Naive thymus-derived CD4-positive, alpha-beta T cell (primary cell): ENCODE data around the gene PCGF5. TPM values are rescaled to one million over a fixed set of nuclear protein-coding genes. Genes with fewer than 3 reads are reported as not detected.

ENCODE experiments used
- ATAC-seq: fragments of 150-1000 bp; cut with Tn5 transposase; 2 replicates; pipeline ENCODE4 v1.10.0; 2021; ENCODE audit warnings: mild to moderate bottlenecking, moderate library complexity
- CTCF ChIA-PET: fragments of 350-600 bp; sonication (Branson Sonifier 250); formaldehyde crosslinking; loops from one replicate; lab custom pipeline; 2021; ENCODE audit warnings: antibody characterized with exemption; lab: Charles Lee
- POLR2A ChIA-PET: fragments of 350-600 bp; sonication (Branson Sonifier 250); formaldehyde crosslinking; loops from one replicate; lab custom pipeline; 2021; ENCODE audit warnings: antibody characterized with exemption, inconsistent platforms; lab: Charles Lee
- DNase-seq, 9 donors: peaks; one replicate each; pipeline versions ENCODE4 v3.0.0 to v3.0.0-alpha.2; 2020 to 2022; ENCODE audit warnings: mixed read lengths in 1 of 9
- H3K27ac ChIP-seq: one replicate; pipeline ENCODE4 v1.7.0; 2013; ENCODE audit warnings: mild to moderate bottlenecking, low read depth, low read length, moderate library complexity
- H3K27me3 ChIP-seq, 2 donors: one replicate each; pipeline ENCODE4 v1.7.0; 2013; ENCODE audit warnings: low read length in 2 of 2, mild to moderate bottlenecking in 2 of 2, moderate library complexity in 2 of 2; ENCODE audit not compliant: control insufficient read depth in 2 of 2, insufficient read depth in 2 of 2
- H3K36me3 ChIP-seq, 3 experiments: 1 replicate in 2 of 3; 2 replicates in 1 of 3; pipeline ENCODE4 v1.7.0; 2013; ENCODE audit warnings: low read length in 3 of 3, mild to moderate bottlenecking in 3 of 3, moderate library complexity in 1 of 3; ENCODE audit not compliant: insufficient read depth in 3 of 3, control insufficient read depth in 2 of 3
- H3K4me1 ChIP-seq, 2 donors: one replicate each; pipeline ENCODE4 v1.7.0; 2013; ENCODE audit warnings: low read length in 2 of 2, mild to moderate bottlenecking in 2 of 2, moderate library complexity in 1 of 2; ENCODE audit not compliant: control insufficient read depth in 2 of 2, insufficient read depth in 2 of 2
- H3K4me3 ChIP-seq: 2 replicates; pipeline ENCODE4 v1.7.0; 2013; ENCODE audit warnings: mild to moderate bottlenecking, low read length
- H3K9me3 ChIP-seq, 3 experiments: 1 replicate in 2 of 3; 2 replicates in 1 of 3; pipeline ENCODE4 v1.7.0; 2013; ENCODE audit warnings: low read length in 3 of 3; ENCODE audit not compliant: control insufficient read depth in 2 of 3
- H3K27ac Mint-ChIP-seq, 9 donors: one replicate each; pipeline ENCODE4 v1.8.0; 2020 to 2022; ENCODE audit warnings: mixed read lengths in 9 of 9, mild to moderate bottlenecking in 8 of 9, moderate library complexity in 5 of 9, inconsistent platforms in 2 of 9
- H3K27me3 Mint-ChIP-seq, 5 donors: one replicate each; pipeline ENCODE4 v1.8.0; 2021 to 2022; ENCODE audit warnings: mixed read lengths in 5 of 5, mild to moderate bottlenecking in 1 of 5
- H3K36me3 Mint-ChIP-seq, 5 donors: one replicate each; pipeline ENCODE4 v1.8.0; 2020 to 2022; ENCODE audit warnings: mixed read lengths in 5 of 5, mild to moderate bottlenecking in 3 of 5, inconsistent platforms in 1 of 5
- H3K4me1 Mint-ChIP-seq, 7 donors: one replicate each; pipeline ENCODE4 v1.8.0; 2020 to 2022; ENCODE audit warnings: mixed read lengths in 7 of 7, mild to moderate bottlenecking in 3 of 7, inconsistent platforms in 1 of 7
- H3K4me3 Mint-ChIP-seq, 10 donors: one replicate each; pipeline ENCODE4 v1.8.0; 2020 to 2022; ENCODE audit warnings: mild to moderate bottlenecking in 10 of 10, mixed read lengths in 10 of 10, moderate library complexity in 6 of 10, inconsistent platforms in 2 of 10
- H3K9me3 Mint-ChIP-seq, 11 donors: one replicate each; pipeline ENCODE4 v1.8.0; 2020 to 2022; ENCODE audit warnings: mixed read lengths in 11 of 11, mild to moderate bottlenecking in 4 of 11, inconsistent platforms in 1 of 11, moderate library complexity in 1 of 11
- intact Hi-C, 2 donors: fragments of 100-400 bp; cut with micrococcal nuclease; formaldehyde crosslinking; loops; one replicate each; pipeline ENCODE4 v1.15.1; 2023
- polyA plus RNA-seq, 2 donors: library from polyadenylated mRNA; unstranded; fragments of 300-500 nt; fragmentation: Illumina TruSeq; gene quantifications; one replicate each; pipeline ENCODE4 v1.2.3, GENCODE V29; 2021
- total RNA-seq, 6 experiments: library from RNA in 5 of 6; stranded (reverse) in 5 of 6; gene quantifications; 1 replicate in 5 of 6; 2 replicates in 1 of 6; pipeline ENCODE4 v1.2.3 and lab custom pipeline; 2021 to 2026

PCGF5 gene
- total and polyA plus RNA-seq, 7 experiments from 2014 or later = 41.2 to 69.9 (median 57.4) TPM

- no peak for ATAC-seq
- no peak for DNase-seq
- intact Hi-C loops = no loop called here
Observed at GRCh38 chr10:91271886-91272285, 51.4 kb downstream of the PCGF5 start.

GRCh38 chr10:91284486-91285090 is 64.1 kb downstream of the PCGF5 start:
- no peaks in the 10 kb centered on the region for H3K36me3 Mint-ChIP-seq
- H3K27me3 Mint-ChIP-seq = no peaks in the 10 kb centered on the region
- ChIA-PET POLR2A (no interaction called here), CTCF (interaction anchor here (1.9 kb wide), 1 partner anchor 14 kb away, joined by 7 read pairs; no protein-coding TSS in a partner anchor)
- H3K27ac ChIP-seq = no peak overlapping the region
- H3K4me1 ChIP-seq = no peaks in the 10 kb centered on the region
- H3K4me3 ChIP-seq = no peak overlapping the region
- H3K4me3 Mint-ChIP-seq = no peak overlapping the region
- intact Hi-C loops = no loop called here
- no peaks in the 10 kb centered on the region for H3K9me3 ChIP-seq
- no peaks in the 10 kb centered on the region for H3K9me3 Mint-ChIP-seq
- peaks cover 0 to 3% (median 0%) of the 10 kb centered on the region in 7 donors for H3K4me1 Mint-ChIP-seq
- peaks cover 0 to 3% (median 0%) of the 10 kb centered on the region in 3 experiments for H3K36me3 ChIP-seq
- DNase-seq (no peak), ATAC-seq (no peak)
- H3K27ac Mint-ChIP-seq = peak overlapping the region in 2 of 9 donors; percentile 3 to 49
- no peaks in the 10 kb centered on the region for H3K27me3 ChIP-seq

More at GRCh38 chr10:91271886-91272285, 51.4 kb downstream of the PCGF5 start:
- no peak overlapping the region for H3K4me3 ChIP-seq
- ChIA-PET CTCF (no interaction called here), POLR2A (no interaction called here)
- H3K27ac Mint-ChIP-seq = no peak overlapping the region
- no peaks in the 10 kb centered on the region for H3K27me3 Mint-ChIP-seq
- peaks cover 0 to 4% (median 0%) of the 10 kb centered on the region in 7 donors for H3K4me1 Mint-ChIP-seq
- no peaks in the 10 kb centered on the region for H3K27me3 ChIP-seq
- H3K4me1 ChIP-seq = no peaks in the 10 kb centered on the region
- H3K9me3 ChIP-seq = no peaks in the 10 kb centered on the region
- no peak overlapping the region for H3K27ac ChIP-seq
- H3K4me3 Mint-ChIP-seq = no peak overlapping the region
- peaks cover 0 to 1% (median 0%) of the 10 kb centered on the region in 11 donors for H3K9me3 Mint-ChIP-seq
- H3K36me3 ChIP-seq = peaks cover 0 to 18% (median 3%) of the 10 kb centered on the region in 3 experiments
- peaks cover 4 to 34% (median 11%) of the 10 kb centered on the region in 5 donors for H3K36me3 Mint-ChIP-seq

GRCh38 chr10:91286572-91286971 is 66.1 kb downstream of the PCGF5 start:
- Histone ChIP-seq H3K4me3 (no peak overlapping the region), H3K9me3 (no peaks in the 10 kb centered on the region), H3K27ac (no peak overlapping the region), H3K27me3 (no peaks in the 10 kb centered on the region), H3K36me3 (peaks cover 0 to 3% (median 0%) of the 10 kb centered on the region in 3 experiments), H3K4me1 (no peaks in the 10 kb centered on the region)
- H3K4me1 Mint-ChIP-seq = peaks cover 0 to 3% (median 0%) of the 10 kb centered on the region in 7 donors
- POLR2A ChIA-PET = no interaction called here
- H3K36me3 Mint-ChIP-seq = no peaks in the 10 kb centered on the region
- H3K27ac Mint-ChIP-seq = no peak overlapping the region
- CTCF ChIA-PET = no interaction called here
- DNase-seq (no peak), ATAC-seq (no peak)
- H3K9me3 Mint-ChIP-seq = no peaks in the 10 kb centered on the region
- intact Hi-C loops = no loop called here
- H3K27me3 Mint-ChIP-seq = peaks cover 0 to 5% (median 0%) of the 10 kb centered on the region in 5 donors
- no peak overlapping the region for H3K4me3 Mint-ChIP-seq

- intact Hi-C loops = no loop called here
- ATAC-seq (no peak), DNase-seq (no peak)
- no peaks in the 10 kb centered on the region for H3K27me3 ChIP-seq
- no peak overlapping the region for H3K4me3 Mint-ChIP-seq
- H3K36me3 Mint-ChIP-seq = no peaks in the 10 kb centered on the region
- ChIA-PET CTCF (no interaction called here), POLR2A (no interaction called here)
- H3K36me3 ChIP-seq = peaks cover 0 to 3% (median 0%) of the 10 kb centered on the region in 3 experiments
- no peaks in the 10 kb centered on the region for H3K9me3 ChIP-seq
- H3K4me1 Mint-ChIP-seq = peaks cover 0 to 3% (median 0%) of the 10 kb centered on the region in 7 donors
- H3K4me3 ChIP-seq = no peak overlapping the region
- no peaks in the 10 kb centered on the region for H3K4me1 ChIP-seq
- H3K27ac ChIP-seq = no peak overlapping the region
- H3K27ac Mint-ChIP-seq = no peak overlapping the region
- H3K27me3 Mint-ChIP-seq = peaks cover 0 to 7% (median 0%) of the 10 kb centered on the region in 5 donors
- H3K9me3 Mint-ChIP-seq = no peaks in the 10 kb centered on the region
Observed at GRCh38 chr10:91287276-91287675, 66.8 kb downstream of the PCGF5 start.

GRCh38 chr10:91287912-91288311 is 67.4 kb downstream of the PCGF5 start:
- Mint-ChIP-seq H3K27ac (peak overlapping the region in 1 of 9 donors; percentile 24), H3K4me3 (peak overlapping the region in 1 of 10 donors; percentile 0)
- POLR2A ChIA-PET = no interaction called here

GRCh38 chr10:91289305-91289704 is 68.8 kb downstream of the PCGF5 start:
- intact Hi-C loops = no loop called here
- DNase-seq (no peak), ATAC-seq (no peak)
- no peaks in the 10 kb centered on the region for H3K27me3 ChIP-seq
- no peaks in the 10 kb centered on the region for H3K9me3 ChIP-seq
- no peaks in the 10 kb centered on the region for H3K9me3 Mint-ChIP-seq
- H3K4me3 Mint-ChIP-seq = no peak overlapping the region
- CTCF ChIA-PET = no interaction called here
- H3K27ac Mint-ChIP-seq = peak overlapping the region in 1 of 9 donors; percentile 5
- H3K36me3 ChIP-seq = no peaks in the 10 kb centered on the region
- no peaks in the 10 kb centered on the region for H3K4me1 ChIP-seq
- H3K27me3 Mint-ChIP-seq = peaks cover 0 to 9% (median 0%) of the 10 kb centered on the region in 5 donors
- POLR2A ChIA-PET = interaction anchor here (0.6 kb wide), 1 partner anchor 1642 kb away, joined by 3 read pairs; no protein-coding TSS in a partner anchor
- H3K4me3 ChIP-seq = no peak overlapping the region
- H3K4me1 Mint-ChIP-seq = peaks cover 0 to 3% (median 0%) of the 10 kb centered on the region in 7 donors
- no peaks in the 10 kb centered on the region for H3K36me3 Mint-ChIP-seq
- no peak overlapping the region for H3K27ac ChIP-seq

More at GRCh38 chr10:91287912-91288311, 67.4 kb downstream of the PCGF5 start:
- DNase-seq = no peak
- peaks cover 0 to 7% (median 0%) of the 10 kb centered on the region in 5 donors for H3K27me3 Mint-ChIP-seq
- no peaks in the 10 kb centered on the region for H3K27me3 ChIP-seq
- ATAC-seq = no peak
- CTCF ChIA-PET = no interaction called here
- H3K27ac ChIP-seq = no peak overlapping the region
- H3K9me3 Mint-ChIP-seq = no peaks in the 10 kb centered on the region
- H3K9me3 ChIP-seq = no peaks in the 10 kb centered on the region
- no peaks in the 10 kb centered on the region for H3K4me1 ChIP-seq
- H3K4me1 Mint-ChIP-seq = peaks cover 0 to 3% (median 0%) of the 10 kb centered on the region in 7 donors
- intact Hi-C loops = no loop called here
- H3K36me3 Mint-ChIP-seq = no peaks in the 10 kb centered on the region
- H3K36me3 ChIP-seq = no peaks in the 10 kb centered on the region
- H3K4me3 ChIP-seq = no peak overlapping the region
